RWPE2 (cell line): ENCODE results near the gene SMCO2.

Experiments used
- ATAC-seq: fragments of 200-7000 bp; cut with Tn5 transposase; 3 replicates; pipeline ENCODE4 v1.9.1; 2021; ENCODE audit warnings: low read depth
- DNase-seq: peaks from one replicate; pipeline ENCODE4 v3.0.0-alpha.2; 2020; ENCODE audit warnings: low spot score
- H3K27ac ChIP-seq: fragments of 450-650 bp; 2 replicates; pipeline ENCODE4 v1.5.1; 2017; ENCODE audit warnings: mild to moderate bottlenecking; ENCODE audit not compliant: poor library complexity, severe bottlenecking
- H3K27me3 ChIP-seq: fragments of 250-450 bp; sonication (Bioruptor Pico); 2 replicates; pipeline ENCODE4 v1.5.1; 2021; ENCODE audit warnings: mild to moderate bottlenecking, moderate library complexity; ENCODE audit not compliant: insufficient read depth, poor library complexity, severe bottlenecking
- H3K36me3 ChIP-seq: fragments of 250-450 bp; sonication (Bioruptor Pico); 2 replicates; pipeline ENCODE4 v1.5.1; 2020; ENCODE audit warnings: low read depth, mild to moderate bottlenecking, moderate library complexity
- H3K4me1 ChIP-seq: fragments of 250-450 bp; sonication (Bioruptor Pico); 2 replicates; pipeline ENCODE4 v1.5.1; 2021; ENCODE audit warnings: mild to moderate bottlenecking, moderate library complexity; ENCODE audit not compliant: insufficient read depth, poor library complexity, severe bottlenecking
- H3K4me3 ChIP-seq: fragments of 250-450 bp; sonication (Bioruptor Pico); 2 replicates; pipeline ENCODE4 v1.5.1; 2021; ENCODE audit warnings: mild to moderate bottlenecking, moderate library complexity; ENCODE audit not compliant: severe bottlenecking
- H3K9me3 ChIP-seq: fragments of 250-450 bp; sonication (Bioruptor Pico); 2 replicates; pipeline ENCODE4 v1.5.1; 2021; ENCODE audit warnings: mild to moderate bottlenecking, moderate library complexity; ENCODE audit not compliant: severe bottlenecking
- TF ChIP-seq, protein P1 (sequence below): fragments of 450-650 bp; IDR thresholded peaks from one replicate; pipeline ENCODE4 v1.5.1; 2017; ENCODE audit warnings: mild to moderate bottlenecking, moderate library complexity; ENCODE audit not compliant: poor library complexity, severe bottlenecking

The SMCO2 gene

DNA sequence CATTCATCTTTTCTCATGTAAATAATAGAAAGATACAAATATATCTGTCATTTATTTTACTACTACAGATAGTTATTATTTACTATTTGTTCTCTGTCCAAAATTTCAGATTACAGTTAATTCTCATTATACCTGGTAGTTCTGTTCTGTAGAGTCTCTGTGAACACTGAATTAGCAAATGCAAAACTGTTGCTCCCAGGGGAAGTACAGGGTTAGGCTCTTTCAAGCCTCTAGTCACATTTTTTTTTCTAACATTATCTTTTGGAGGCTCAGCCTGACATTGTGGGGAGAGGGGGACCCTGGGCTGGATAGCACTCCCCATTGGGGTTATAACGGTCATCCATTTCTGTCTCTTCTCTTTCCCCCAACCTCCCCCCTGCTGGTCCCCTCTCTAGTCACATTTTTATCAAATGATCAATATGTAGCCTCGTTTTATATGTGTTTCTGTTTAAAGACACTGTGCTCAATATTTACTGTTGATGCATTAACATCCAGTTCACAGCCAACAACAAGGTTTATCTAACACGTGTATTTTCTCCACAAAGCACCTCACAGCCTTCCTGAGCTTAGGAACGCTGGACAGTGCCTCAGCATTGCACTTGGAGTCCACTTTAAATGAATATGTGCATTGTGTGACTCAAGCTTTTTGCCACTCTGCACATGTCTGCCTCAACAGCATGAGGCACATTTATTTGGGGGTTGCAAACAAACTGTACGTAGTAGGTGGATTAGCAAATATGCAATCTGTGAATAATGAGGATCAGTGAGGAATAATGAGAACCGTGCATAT is 4.7 kb downstream of the SMCO2 start:
- no peaks in the 10 kb centered on the region for H3K4me1 ChIP-seq
- H3K36me3 ChIP-seq: no peaks in the 10 kb centered on the region
- H3K9me3 ChIP-seq: no peaks in the 10 kb centered on the region
- DNase-seq (no peak), ATAC-seq (no peak)
- H3K4me3 ChIP-seq: no peak overlapping the region
- TF ChIP-seq, protein P1, sequence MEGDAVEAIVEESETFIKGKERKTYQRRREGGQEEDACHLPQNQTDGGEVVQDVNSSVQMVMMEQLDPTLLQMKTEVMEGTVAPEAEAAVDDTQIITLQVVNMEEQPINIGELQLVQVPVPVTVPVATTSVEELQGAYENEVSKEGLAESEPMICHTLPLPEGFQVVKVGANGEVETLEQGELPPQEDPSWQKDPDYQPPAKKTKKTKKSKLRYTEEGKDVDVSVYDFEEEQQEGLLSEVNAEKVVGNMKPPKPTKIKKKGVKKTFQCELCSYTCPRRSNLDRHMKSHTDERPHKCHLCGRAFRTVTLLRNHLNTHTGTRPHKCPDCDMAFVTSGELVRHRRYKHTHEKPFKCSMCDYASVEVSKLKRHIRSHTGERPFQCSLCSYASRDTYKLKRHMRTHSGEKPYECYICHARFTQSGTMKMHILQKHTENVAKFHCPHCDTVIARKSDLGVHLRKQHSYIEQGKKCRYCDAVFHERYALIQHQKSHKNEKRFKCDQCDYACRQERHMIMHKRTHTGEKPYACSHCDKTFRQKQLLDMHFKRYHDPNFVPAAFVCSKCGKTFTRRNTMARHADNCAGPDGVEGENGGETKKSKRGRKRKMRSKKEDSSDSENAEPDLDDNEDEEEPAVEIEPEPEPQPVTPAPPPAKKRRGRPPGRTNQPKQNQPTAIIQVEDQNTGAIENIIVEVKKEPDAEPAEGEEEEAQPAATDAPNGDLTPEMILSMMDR: no peak
- H3K27ac ChIP-seq: no peak overlapping the region
- no peaks in the 10 kb centered on the region for H3K27me3 ChIP-seq

DNA sequence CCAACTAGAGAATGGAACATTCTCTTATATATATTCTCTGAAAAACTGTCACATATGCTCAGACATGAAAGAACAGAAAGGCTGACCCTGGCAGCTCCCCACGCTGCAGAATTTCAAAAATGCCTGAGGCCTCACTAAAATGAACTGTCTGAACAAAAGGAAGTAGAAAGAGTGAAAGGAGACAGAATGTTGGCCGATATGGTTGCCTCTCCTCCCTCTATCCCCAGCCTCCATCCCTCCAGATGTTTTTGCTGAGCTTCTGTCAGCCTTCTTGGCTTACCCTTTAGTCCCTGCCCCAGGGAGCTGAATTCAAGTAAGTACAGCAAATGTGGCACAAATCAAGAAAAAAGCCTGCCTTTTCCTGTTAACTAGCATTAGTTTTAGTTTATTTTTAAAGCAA is 6.9 kb downstream of the SMCO2 start:
- no peak overlapping the region for H3K27ac ChIP-seq
- TF ChIP-seq, protein P1: no peak

DNA sequence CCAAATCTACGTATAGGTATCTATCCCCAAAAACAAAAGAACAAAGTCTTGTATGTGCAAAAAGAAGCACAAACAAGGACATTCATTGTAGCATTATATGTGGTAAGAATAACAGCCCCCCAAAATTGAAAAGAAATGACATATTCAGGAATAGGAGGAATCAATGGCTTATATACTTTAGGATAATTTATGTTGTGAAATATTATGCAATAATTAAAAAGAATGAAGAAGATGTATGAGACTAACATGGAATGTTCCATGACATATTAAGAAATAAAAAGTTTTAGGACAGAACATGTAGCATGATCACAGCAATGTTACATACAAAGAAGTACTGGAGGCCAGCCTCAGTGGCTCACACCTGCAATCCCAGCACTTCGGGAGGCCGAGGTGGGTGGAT is 9.1 kb downstream of the SMCO2 start:
- ATAC-seq: no peak
- Histone ChIP-seq H3K4me1 (no peaks in the 10 kb centered on the region), H3K27me3 (no peaks in the 10 kb centered on the region), H3K9me3 (no peaks in the 10 kb centered on the region), H3K27ac (no peak overlapping the region), H3K36me3 (no peaks in the 10 kb centered on the region), H3K4me3 (no peak overlapping the region)
- TF ChIP-seq, protein P1: no peak
- DNase-seq: no peak

More for the DNA sequence above, 6.9 kb downstream of the SMCO2 start:
- H3K4me3 ChIP-seq: no peak overlapping the region
- ATAC-seq (no peak), DNase-seq (no peak)
- H3K9me3 ChIP-seq: no peaks in the 10 kb centered on the region
- no peaks in the 10 kb centered on the region for H3K36me3 ChIP-seq
- no peaks in the 10 kb centered on the region for H3K4me1 ChIP-seq
- H3K27me3 ChIP-seq: no peaks in the 10 kb centered on the region

DNA sequence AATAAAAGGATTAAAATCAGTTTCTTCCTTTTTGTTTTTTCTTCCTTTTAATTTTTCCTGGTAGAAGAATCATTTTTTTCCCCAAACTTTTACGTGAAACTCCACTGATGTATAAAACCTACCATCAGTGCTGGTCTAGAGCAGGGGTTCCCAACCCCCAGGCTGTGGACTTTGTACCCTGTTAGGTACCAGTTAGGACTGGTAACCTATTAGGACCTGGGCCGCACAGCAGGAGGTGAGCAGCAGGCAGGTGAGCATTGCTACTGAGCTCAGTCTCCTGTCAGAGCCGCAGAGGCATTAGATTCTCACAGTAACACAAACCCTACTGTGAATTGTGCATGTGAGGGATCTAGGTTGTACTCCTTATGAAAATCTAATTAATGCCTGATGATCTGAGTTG is 10.1 kb downstream of the SMCO2 start:
- H3K27ac ChIP-seq: no peak overlapping the region
- DNase-seq: no peak
- H3K9me3 ChIP-seq: no peaks in the 10 kb centered on the region
- no peak for ATAC-seq
- no peaks in the 10 kb centered on the region for H3K36me3 ChIP-seq
- no peaks in the 10 kb centered on the region for H3K27me3 ChIP-seq
- no peaks in the 10 kb centered on the region for H3K4me1 ChIP-seq
- TF ChIP-seq, protein P1: no peak
- no peak overlapping the region for H3K4me3 ChIP-seq

DNA sequence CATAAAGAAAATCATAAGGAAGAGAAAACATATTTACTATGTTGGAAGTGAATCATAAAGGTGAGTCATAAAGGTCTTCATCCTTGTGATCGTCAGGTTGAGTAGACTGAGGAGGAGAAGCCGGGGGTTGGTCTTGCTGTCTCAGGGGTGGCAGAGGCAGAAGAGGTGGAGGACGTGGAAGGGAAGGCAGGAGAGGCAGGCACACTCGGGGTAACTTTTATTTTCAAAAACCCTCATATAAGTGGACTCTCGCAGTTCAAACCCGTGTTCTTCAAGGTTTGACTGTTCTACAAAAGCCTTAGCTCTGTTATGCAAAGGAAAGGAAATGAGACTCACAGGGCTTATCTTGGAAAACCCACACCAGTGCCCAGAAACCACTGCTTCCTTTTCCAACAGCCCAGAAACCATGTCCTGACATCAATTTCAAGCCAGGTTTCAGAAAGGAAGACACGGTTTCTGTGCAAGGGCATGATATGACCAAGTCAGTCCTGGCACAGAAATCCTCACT is 14.0 kb downstream of the SMCO2 start:
- no peak for DNase-seq
- TF ChIP-seq, protein P1: no peak
- Histone ChIP-seq H3K4me3 (no peak overlapping the region), H3K27me3 (no peaks in the 10 kb centered on the region), H3K9me3 (no peaks in the 10 kb centered on the region), H3K36me3 (no peaks in the 10 kb centered on the region), H3K27ac (no peak overlapping the region), H3K4me1 (no peaks in the 10 kb centered on the region)
- ATAC-seq: no peak
